ENCODE data around the gene TMEM231.
"Not testable (repeated sequence)": the region's sequence is repeated elsewhere in the genome, so short reads cannot be mapped to it uniquely, and the experiment has no call there.

TMEM231 gene

GRCh38 chr16:75555707-75556430 lies at the start of gene TMEM231:
Gene TMEM231 (minus strand): TSS chr16:75556252. CDS start chr16:75556209, 43 bp downstream.
- peak; percentile 91 for DNase-seq (ENCODE audit: extremely low spot score)
- CTCF ChIA-PET: interaction anchor here (0.6 to 0.8 kb wide), 3 partner anchors 39 to 92 kb away, joined by 4 to 5 read pairs (median 5); no protein-coding TSS in a partner anchor
- TF ChIP-seq L3MBTL2 (conservative IDR thresholded peaks at IDR 0.05): peak; percentile 95
- TF ChIP-seq PKNOX1 (IDR thresholded peaks at IDR 0.05): no peak
- TF ChIP-seq FOXM1 (IDR thresholded peaks at IDR 0.05; ENCODE audit: borderline replicate concordance): no peak
- POLR2A ChIA-PET: interaction anchor here (0.8 to 1.9 kb wide), 10 partner anchors 9 to 92 kb away, joined by 3 to 22 read pairs (median 4); partner anchors contain the start of genes ADAT1, CHST6, GABARAPL2 and KARS1

- ChIA-PET CTCF (no interaction called here), POLR2A (no interaction called here)
- DNase-seq (ENCODE audit: extremely low spot score): no peak
- TF ChIP-seq ZNF384 (IDR thresholded peaks at IDR 0.05) (no peak), HDGF (IDR thresholded peaks at IDR 0.05; ENCODE audit: borderline replicate concordance) (no peak), LEF1 (IDR thresholded peaks at IDR 0.05; ENCODE audit: borderline replicate concordance) (no peak), SP1 (IDR thresholded peaks at IDR 0.05) (no peak), L3MBTL2 (conservative IDR thresholded peaks at IDR 0.05) (no peak), NFRKB (IDR thresholded peaks at IDR 0.05) (no peak), CTBP1 (IDR thresholded peaks at IDR 0.05; ENCODE audit: borderline replicate concordance) (no peak), FOXM1 (IDR thresholded peaks at IDR 0.05; ENCODE audit: borderline replicate concordance) (no peak), FOXK2 (IDR thresholded peaks at IDR 0.05) (no peak), TARDBP (IDR thresholded peaks at IDR 0.05) (no peak), BHLHE40 (IDR thresholded peaks at IDR 0.05; ENCODE audit: borderline replicate concordance) (no peak), ELF4 (IDR thresholded peaks at IDR 0.05) (no peak), FOXA1 (IDR thresholded peaks at IDR 0.05) (no peak), SUZ12 (IDR thresholded peaks at IDR 0.05) (no peak), ARNT (IDR thresholded peaks at IDR 0.05) (no peak), PKNOX1 (IDR thresholded peaks at IDR 0.05) (no peak)
Observed at GRCh38 chr16:75603241-75603640, 47.2 kb upstream of the TMEM231 start.

GRCh38 chr16:75599452-75600277 lies 43.6 kb upstream of the TMEM231 start:
- no peak for TF ChIP-seq L3MBTL2 (conservative IDR thresholded peaks at IDR 0.05)
- CTCF ChIA-PET: no interaction called here
- DNase-seq (ENCODE audit: extremely low spot score): no peak
- POLR2A ChIA-PET: interaction anchor here (1.1 to 1.4 kb wide), 2 partner anchors 23 to 48 kb away, joined by 3 to 4 read pairs; partner anchors contain the start of gene ADAT1

- TF ChIP-seq ZNF384 (IDR thresholded peaks at IDR 0.05): no peak
- no peak for TF ChIP-seq BHLHE40 (IDR thresholded peaks at IDR 0.05; ENCODE audit: borderline replicate concordance)
- TF ChIP-seq SP1 (IDR thresholded peaks at IDR 0.05): no peak
- no peak for TF ChIP-seq FOXA1 (IDR thresholded peaks at IDR 0.05)
- no peak for TF ChIP-seq SUZ12 (IDR thresholded peaks at IDR 0.05)
- no peak for TF ChIP-seq FOXK2 (IDR thresholded peaks at IDR 0.05)
- no peak for TF ChIP-seq TARDBP (IDR thresholded peaks at IDR 0.05)
- TF ChIP-seq ELF4 (IDR thresholded peaks at IDR 0.05): no peak
- TF ChIP-seq ARNT (IDR thresholded peaks at IDR 0.05): no peak
- TF ChIP-seq PKNOX1 (IDR thresholded peaks at IDR 0.05): no peak
- no peak for TF ChIP-seq L3MBTL2 (conservative IDR thresholded peaks at IDR 0.05)
- no peak for TF ChIP-seq NFRKB (IDR thresholded peaks at IDR 0.05)
- TF ChIP-seq HDGF (IDR thresholded peaks at IDR 0.05; ENCODE audit: borderline replicate concordance): no peak
- no peak for TF ChIP-seq FOXM1 (IDR thresholded peaks at IDR 0.05; ENCODE audit: borderline replicate concordance)
- no peak for TF ChIP-seq LEF1 (IDR thresholded peaks at IDR 0.05; ENCODE audit: borderline replicate concordance)
- no peak for TF ChIP-seq CTBP1 (IDR thresholded peaks at IDR 0.05; ENCODE audit: borderline replicate concordance)
- DNase-seq (ENCODE audit: extremely low spot score): no peak
- CTCF ChIA-PET: no interaction called here
- POLR2A ChIA-PET: no interaction called here
Observed at GRCh38 chr16:75593825-75594820, 38.1 kb upstream of the TMEM231 start.

GRCh38 chr16:75593308-75593707 lies 37.3 kb upstream of the TMEM231 start:
- TF ChIP-seq FOXA1 (IDR thresholded peaks at IDR 0.05) (no peak), HDGF (IDR thresholded peaks at IDR 0.05; ENCODE audit: borderline replicate concordance) (no peak), L3MBTL2 (conservative IDR thresholded peaks at IDR 0.05) (no peak), ELF4 (IDR thresholded peaks at IDR 0.05) (no peak), TARDBP (IDR thresholded peaks at IDR 0.05) (no peak), LEF1 (IDR thresholded peaks at IDR 0.05; ENCODE audit: borderline replicate concordance) (no peak), PKNOX1 (IDR thresholded peaks at IDR 0.05) (no peak), ARNT (IDR thresholded peaks at IDR 0.05) (no peak), FOXK2 (IDR thresholded peaks at IDR 0.05) (no peak), SP1 (IDR thresholded peaks at IDR 0.05) (no peak), CTBP1 (IDR thresholded peaks at IDR 0.05; ENCODE audit: borderline replicate concordance) (no peak), FOXM1 (IDR thresholded peaks at IDR 0.05; ENCODE audit: borderline replicate concordance) (no peak), SUZ12 (IDR thresholded peaks at IDR 0.05) (no peak), NFRKB (IDR thresholded peaks at IDR 0.05) (no peak), BHLHE40 (IDR thresholded peaks at IDR 0.05; ENCODE audit: borderline replicate concordance) (no peak), ZNF384 (IDR thresholded peaks at IDR 0.05) (no peak)
- ChIA-PET CTCF (no interaction called here), POLR2A (interaction anchor here (0.9 kb wide), 1 partner anchor 29 kb away, joined by 3 read pairs; the partner anchor contains the start of gene ADAT1)
- DNase-seq (ENCODE audit: extremely low spot score): no peak

- POLR2A ChIA-PET: interaction anchor here (1.4 kb wide), 1 partner anchor 36 kb away, joined by 4 read pairs; the partner anchor contains the start of gene TMEM231
- CTCF ChIA-PET; DNase-seq (ENCODE audit: extremely low spot score): not testable (repeated sequence)
Observed at GRCh38 chr16:75591927-75592326, 35.9 kb upstream of the TMEM231 start.
